ENCODE results near the gene KCNMB2.

The KCNMB2 gene

GRCh38 chr3:178634975-178635374, 98.7 kb downstream of the KCNMB2 start:
- DNase-seq, result no peak
- intact Hi-C loops (cut with DNase I), result no loop called here

- DNase-seq, result no peak
- intact Hi-C loops (cut with DNase I), result no loop called here
These were observed 101.6 kb downstream of the KCNMB2 start for GRCh38 chr3:178637802-178638201.

- intact Hi-C loops (cut with DNase I), result no loop called here
- DNase-seq, result peak in 2 of 10 donors; percentile 46 to 66
These were observed 109.3 kb downstream of the KCNMB2 start for GRCh38 chr3:178645503-178645902.

- DNase-seq, result no peak
These were observed 110.1 kb downstream of the KCNMB2 start for GRCh38 chr3:178646186-178646862.

GRCh38 chr3:178655488-178655887, 119.3 kb downstream of the KCNMB2 start:
- intact Hi-C loops (cut with DNase I), result no loop called here
- no peak for DNase-seq

More at GRCh38 chr3:178646186-178646862, 110.1 kb downstream of the KCNMB2 start:
- intact Hi-C loops (cut with DNase I), result no loop called here

GRCh38 chr3:178658694-178659325, 122.6 kb downstream of the KCNMB2 start:
- intact Hi-C loops (cut with DNase I), result no loop called here
- DNase-seq, result no peak

- no peak for DNase-seq
- intact Hi-C loops (cut with DNase I), result no loop called here
These were observed 127.1 kb downstream of the KCNMB2 start for GRCh38 chr3:178663201-178663934.

GRCh38 chr3:178665747-178666146, 129.5 kb downstream of the KCNMB2 start:
- no peak for DNase-seq
- intact Hi-C loops (cut with DNase I), result no loop called here

- intact Hi-C loops (cut with DNase I), result no loop called here
- DNase-seq, result no peak
These were observed 132.9 kb downstream of the KCNMB2 start for GRCh38 chr3:178669022-178669601.

GRCh38 chr3:178669758-178670157, 133.5 kb downstream of the KCNMB2 start:
- intact Hi-C loops (cut with DNase I), result no loop called here
- no peak for DNase-seq

GRCh38 chr3:178671377-178671776, 135.1 kb downstream of the KCNMB2 start:
- DNase-seq, result peak in 1 of 10 donors; percentile 32
- intact Hi-C loops (cut with DNase I), result no loop called here

- intact Hi-C loops (cut with DNase I), result no loop called here
- DNase-seq, result no peak
These were observed 135.6 kb downstream of the KCNMB2 start for GRCh38 chr3:178671791-178672190.

- intact Hi-C loops (cut with DNase I), result no loop called here
- no peak for DNase-seq
These were observed 136.0 kb downstream of the KCNMB2 start for GRCh38 chr3:178672275-178672674.

- DNase-seq, result no peak
- intact Hi-C loops (cut with DNase I), result no loop called here
These were observed 137.3 kb downstream of the KCNMB2 start for GRCh38 chr3:178673529-178673928.

- intact Hi-C loops (cut with DNase I), result no loop called here
- no peak for DNase-seq
These were observed 139.8 kb downstream of the KCNMB2 start for GRCh38 chr3:178676077-178676476.

GRCh38 chr3:178676942-178677790, 140.9 kb downstream of the KCNMB2 start:
- intact Hi-C loops (cut with DNase I), result no loop called here
- peak in 1 of 10 donors; percentile 30 for DNase-seq

- intact Hi-C loops (cut with DNase I), result no loop called here
- DNase-seq, result no peak
These were observed 141.7 kb downstream of the KCNMB2 start for GRCh38 chr3:178677961-178678360.

GRCh38 chr3:178680037-178680436, 143.8 kb downstream of the KCNMB2 start:
- intact Hi-C loops (cut with DNase I), result no loop called here
- no peak for DNase-seq

- no peak for DNase-seq
- intact Hi-C loops (cut with DNase I), result no loop called here
These were observed 144.3 kb downstream of the KCNMB2 start for GRCh38 chr3:178680489-178680888.

GRCh38 chr3:178684881-178685590, 148.8 kb downstream of the KCNMB2 start:
- DNase-seq, result no peak
- intact Hi-C loops (cut with DNase I), result no loop called here
